Hematopoietic multipotent progenitor cell treated with erythropoietin and hydrocortisone succinate and interleukin-3 and kit ligand, for 4 days (in vitro differentiated cells): ENCODE results near the gene MGME1.
"Not testable (repeated sequence)": the region's sequence is repeated elsewhere in the genome, so short reads cannot be mapped to it uniquely, and the experiment has no call there.

ENCODE experiments used
- DNase-seq: peaks from one replicate; pipeline ENCODE4 v3.0.0-alpha.2; 2015

MGME1 gene

GRCh38 chr20:17960400-17960885 lies 8.4 kb upstream of the MGME1 start:
- DNase-seq, result not testable (repeated sequence)

DNA sequence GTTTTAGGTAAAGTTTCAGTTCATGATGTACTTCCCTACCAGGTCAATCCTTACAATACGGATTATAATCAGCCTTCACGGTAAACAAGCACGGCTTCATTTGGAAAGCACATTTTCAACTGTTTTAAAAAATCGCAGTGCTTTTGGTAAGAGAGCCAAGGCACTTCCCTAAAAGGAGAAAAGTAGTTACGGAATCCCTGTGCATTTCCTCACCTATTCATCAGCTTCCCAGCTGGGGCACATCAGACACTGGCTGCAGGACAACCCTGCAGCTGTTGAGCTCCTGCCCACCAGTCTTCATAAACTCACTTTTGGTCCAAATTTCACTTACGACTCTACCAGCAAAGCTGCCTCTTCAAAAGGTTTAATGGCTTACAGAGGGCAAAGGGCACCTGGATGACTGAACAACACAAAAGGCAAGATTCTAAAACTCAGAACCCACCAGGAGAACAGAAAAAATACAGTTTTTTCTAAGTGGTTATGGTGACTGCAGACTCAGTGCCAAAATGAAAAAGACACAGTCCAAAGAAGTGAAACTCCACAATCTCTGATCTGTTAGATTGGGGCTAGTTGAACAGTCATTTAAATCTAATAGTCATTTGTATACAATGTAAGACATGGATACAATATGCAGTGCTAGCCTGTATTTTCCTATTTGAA lies 7.8 kb upstream of the MGME1 start:
- no peak for DNase-seq

- DNase-seq, result no peak
Measured at GRCh38 chr20:17961587-17961940, 7.3 kb upstream of the MGME1 start.

GRCh38 chr20:17963114-17963897 lies 5.5 kb upstream of the MGME1 start:
- peak; percentile 18 for DNase-seq

DNA sequence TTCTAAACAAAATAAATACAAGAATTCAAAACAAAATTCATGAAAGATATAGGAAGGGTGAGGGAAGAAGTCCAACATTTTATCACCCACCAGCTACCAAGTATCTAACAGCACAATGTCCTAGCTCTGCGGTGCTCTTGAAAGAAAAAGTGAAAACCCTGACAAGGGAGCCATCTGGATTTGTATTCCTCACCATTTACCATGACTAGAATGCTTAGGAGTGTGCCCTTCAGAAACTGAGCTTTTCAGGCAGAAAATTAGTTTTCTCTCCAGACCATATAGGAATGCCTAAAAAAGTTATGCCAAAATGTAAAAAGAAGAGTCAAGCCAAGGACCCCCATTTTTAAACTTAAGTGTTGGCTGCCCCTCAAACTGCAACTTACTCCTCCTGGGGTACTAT lies 4.7 kb upstream of the MGME1 start:
- DNase-seq, result no peak

DNA sequence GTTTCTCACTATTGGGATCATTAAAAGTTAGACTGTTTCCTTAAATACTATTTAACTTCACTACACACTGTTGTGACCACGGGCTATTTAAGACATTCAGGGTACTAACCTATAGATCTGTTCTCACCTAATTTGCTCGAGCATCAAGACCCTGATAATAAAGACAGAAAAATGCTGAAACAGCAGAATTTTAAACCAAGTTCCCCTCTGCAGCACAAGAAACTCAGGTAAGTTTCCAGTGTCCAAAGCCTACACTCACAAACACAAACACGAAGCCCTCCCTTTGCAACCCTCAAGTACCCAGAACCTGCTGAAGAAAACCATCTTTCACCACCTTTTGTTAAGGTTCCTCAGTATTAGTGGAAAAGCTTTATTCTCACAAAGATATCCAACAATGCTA lies 4.2 kb upstream of the MGME1 start:
- no peak for DNase-seq

- DNase-seq, result peak; percentile 91
Measured at GRCh38 chr20:17965042-17965697, 3.6 kb upstream of the MGME1 start.

DNA sequence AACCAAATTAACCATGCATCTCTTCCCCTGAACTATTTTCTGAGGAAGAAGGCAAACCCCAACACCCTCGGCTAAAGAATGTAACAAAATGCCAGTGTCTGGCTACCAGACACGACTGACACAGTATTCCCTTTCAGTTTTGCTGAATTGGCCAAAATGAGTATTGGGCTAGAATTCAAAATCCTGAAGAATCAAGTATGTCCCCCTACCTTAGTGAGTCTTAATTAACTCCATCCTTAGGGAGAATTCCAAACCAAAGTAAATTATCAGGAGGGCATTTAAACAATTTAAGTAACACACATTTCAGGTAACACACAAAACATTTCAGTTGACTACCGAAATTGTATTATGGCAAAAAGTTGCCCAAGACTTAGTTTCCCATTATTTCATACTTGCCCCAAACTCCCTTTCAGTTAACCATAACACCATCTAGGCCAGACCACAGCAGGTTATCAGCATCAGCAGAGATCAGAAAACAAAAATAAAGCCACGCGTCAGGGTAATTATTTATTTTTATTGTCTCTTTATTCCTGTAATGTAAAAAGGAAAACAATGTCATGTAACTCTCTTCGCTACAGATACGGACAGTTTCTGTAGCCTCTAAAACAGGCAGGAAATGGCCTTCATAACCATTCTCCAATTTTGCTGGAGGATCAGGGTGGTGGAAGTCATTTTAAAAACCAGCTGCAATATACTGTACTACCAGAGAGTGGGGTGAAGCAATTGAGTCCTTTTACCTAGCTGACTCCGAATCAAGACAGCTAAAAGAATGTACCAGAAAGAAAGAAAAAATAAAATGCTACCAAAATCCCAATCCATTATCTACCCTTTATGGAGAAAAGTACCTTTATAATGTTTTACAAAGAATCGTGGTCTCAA lies 2.1 kb upstream of the MGME1 start:
- peak; percentile 84 for DNase-seq

DNA sequence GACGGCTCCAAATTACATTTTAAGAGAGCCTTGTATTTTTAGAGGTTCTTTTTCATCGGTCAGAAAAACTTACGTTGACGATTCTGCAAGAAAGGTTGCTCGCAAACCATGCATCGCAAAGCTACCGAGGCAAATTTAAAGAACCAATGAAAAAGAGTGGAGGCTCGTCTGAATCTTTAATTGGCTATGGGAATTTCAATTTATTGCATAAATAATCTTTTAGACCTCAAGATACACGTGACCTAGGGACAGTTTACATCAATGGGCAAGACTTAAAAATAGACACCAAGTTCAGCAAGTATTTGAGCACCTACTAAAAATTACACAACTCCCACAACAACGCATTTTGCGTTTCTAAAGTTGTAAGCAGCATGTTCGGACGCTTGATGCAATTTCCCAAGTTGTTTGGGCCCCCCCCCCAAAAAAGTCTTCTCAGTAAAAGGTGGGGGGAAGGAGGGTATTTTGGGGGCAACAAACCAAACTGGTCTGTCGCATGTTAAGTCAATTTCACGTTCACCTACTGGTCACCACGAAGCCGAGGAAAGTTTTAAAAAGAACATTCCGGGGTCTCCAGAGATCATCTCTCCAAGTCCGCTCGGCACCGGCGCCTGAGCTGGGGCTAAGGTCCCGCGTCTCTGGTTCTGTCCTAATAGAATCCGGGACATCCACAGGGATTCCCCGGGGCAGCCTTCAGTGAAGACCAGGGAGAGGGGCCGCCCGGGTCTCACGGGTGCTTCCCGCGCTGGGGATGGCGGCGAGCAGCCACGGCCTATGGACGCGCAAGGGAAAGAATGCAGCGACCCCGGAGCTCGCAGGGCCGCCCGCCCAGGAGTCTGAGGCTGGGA lies 1.1 kb upstream of the MGME1 start:
- DNase-seq, result peak; percentile 79

- peak; percentile 82 for DNase-seq
Measured at GRCh38 chr20:17969278-17969883, 563 bp downstream of the MGME1 start.

- peak; percentile 93 for DNase-seq
Measured at GRCh38 chr20:17969884-17970409, 1.1 kb downstream of the MGME1 start.

DNA sequence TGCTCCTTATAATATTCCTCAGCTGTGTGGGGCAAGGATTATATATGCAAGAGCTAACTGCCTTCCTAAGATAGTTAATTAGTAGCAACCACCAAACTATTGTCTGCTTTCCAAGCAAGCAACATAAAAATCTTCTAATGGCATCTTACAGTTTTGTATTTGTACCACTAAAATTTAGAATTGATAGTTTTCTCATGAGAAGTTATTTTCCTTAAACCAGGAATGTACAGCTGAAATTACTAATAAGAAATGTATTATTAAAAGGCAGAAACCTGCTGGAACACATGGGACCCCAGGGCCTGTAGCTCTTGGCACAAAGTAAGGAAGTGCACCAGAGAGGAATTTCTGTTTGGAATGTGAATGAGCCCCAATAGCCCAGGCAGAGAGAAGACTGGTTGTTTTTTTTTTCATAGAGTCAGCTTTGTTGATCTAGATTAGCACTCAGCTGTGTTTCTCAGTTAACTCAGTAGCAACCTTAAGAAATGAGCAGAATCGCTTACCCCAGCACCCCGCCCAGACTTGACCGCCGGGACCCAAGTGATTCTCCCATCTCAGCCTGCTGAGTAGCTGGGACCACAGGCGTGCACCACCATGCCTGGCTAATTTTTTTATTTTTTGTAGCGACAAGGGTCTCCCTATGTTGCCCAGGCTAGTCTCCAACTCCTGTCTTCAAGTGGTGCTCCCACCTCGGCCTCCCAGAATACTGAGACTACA lies 2.6 kb downstream of the MGME1 start:
- peak; percentile 64 for DNase-seq

- DNase-seq, result no peak
Measured at GRCh38 chr20:17972121-17972520, 3.3 kb downstream of the MGME1 start.

- no peak for DNase-seq
Measured at GRCh38 chr20:17976305-17976704, 7.5 kb downstream of the MGME1 start.

DNA sequence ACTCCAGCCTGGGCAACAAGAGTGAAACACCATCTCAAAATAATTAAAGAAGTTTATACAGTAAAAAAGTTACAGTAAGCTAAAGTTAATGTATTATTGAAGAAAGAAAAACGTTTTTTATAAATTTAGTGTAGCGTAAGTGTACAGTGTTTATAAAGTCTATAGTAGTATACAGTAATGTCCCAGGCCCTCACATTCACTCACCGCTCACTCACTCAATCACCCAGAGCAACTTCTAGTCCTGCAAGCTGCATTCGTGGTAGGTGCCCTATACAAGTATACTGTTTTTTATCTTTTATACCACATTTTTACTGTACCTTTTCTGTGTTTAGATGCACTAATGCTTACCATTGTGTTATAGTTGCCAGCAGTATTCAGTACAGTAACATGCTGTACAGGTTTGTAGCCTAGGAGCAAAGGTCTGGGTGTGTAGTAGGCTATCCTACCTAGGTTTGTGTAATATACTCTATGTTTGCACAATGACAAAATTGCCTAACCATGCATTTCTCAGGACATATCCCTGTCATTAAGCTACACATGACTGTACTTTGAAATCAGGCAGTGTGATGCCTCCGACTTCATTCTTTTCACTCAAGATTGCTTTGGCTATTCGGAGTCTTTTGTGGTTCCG lies 16.7 kb downstream of the MGME1 start:
- no peak for DNase-seq

DNA sequence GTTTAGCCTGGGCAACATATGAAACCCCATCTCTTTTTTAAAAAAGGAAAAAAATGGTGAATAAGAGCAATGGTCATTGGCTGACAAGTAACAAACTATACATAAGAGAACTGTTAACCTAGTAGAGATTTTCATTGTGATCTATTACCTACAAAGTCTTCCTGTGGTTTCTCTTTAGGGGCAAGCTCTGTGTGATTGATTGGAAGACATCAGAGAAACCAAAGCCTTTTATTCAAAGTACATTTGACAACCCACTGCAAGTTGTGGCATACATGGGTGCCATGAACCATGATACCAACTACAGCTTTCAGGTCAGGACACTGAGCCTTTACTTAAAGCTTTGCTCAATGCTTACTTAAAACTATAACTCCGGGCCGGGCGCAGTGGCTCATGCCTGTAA lies 19.2 kb downstream of the MGME1 start:
- DNase-seq, result no peak

DNA sequence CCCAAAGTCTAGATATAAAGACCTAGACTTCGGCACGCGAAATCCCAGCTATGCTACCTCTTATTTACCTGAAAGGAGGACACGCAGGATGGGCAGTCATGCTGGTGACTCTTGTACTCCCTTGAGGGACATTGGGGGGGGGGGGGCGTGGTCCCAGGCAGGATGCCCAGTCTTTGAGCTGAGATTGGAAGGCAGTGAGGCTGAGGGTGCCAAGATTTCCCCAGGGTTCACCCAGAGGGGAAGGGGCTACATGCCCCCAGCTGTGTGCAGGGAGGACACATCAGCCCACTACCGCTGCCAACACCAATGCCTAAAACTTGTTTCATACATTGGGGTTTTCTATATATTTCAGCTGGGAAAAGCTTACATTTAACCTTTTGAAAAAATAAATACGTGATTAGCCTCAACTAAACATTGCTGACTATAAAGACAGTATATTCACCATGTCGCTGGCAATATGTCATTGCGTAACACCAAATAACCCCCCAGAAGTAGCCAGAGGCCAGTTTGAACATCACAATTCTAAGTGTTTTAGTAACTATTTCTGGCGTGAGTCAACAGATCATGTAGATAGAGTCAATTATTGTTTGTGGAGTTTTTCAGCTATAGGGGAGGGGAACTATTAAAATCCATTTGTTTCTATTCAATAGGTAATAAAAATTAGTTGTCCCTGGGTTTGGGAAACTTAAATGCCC lies 21.6 kb downstream of the MGME1 start:
- DNase-seq, result no peak

DNA sequence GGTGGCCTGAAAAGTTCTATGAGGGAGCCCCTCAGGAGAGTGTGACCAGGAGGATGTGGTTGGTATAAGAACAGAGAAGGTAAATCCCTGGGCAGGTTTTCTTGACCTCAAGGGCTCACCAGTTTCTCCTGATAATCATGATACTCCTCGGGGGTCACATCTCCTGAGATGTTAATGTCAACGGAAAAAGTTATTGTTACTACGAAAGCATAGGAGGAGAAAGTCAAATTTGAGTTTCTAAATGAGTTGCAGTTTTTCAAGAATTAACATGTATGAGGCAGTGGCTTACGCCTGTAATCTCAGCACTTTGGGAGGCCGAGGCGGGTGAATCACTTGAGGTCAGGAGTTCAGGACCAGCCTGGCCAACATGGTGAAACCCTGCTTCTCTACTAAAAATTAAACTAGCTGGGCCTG lies 23.4 kb downstream of the MGME1 start:
- no peak for DNase-seq

GRCh38 chr20:17992847-17993513 lies 24.2 kb downstream of the MGME1 start:
- DNase-seq, result no peak
